Thyroid gland (tissue), 4 donors: Measurements from ENCODE around the gene RXFP4.

Experiments
- CTCF ChIP-seq, 6 experiments: fragments of 200-600 bp in 3 of 6; fragments of 450-650 bp in 3 of 6; sonication (generic) in 3 of 6; IDR thresholded peaks; one replicate each; pipeline ENCODE4 v1.5.1; 2016 to 2019; ENCODE audit warnings: antibody characterized with exemption in 6 of 6, mild to moderate bottlenecking in 2 of 6, inconsistent platforms in 1 of 6, moderate library complexity in 1 of 6
- POLR2A ChIP-seq, 2 donors: fragments of 450-650 bp; IDR thresholded peaks; one replicate each; pipeline ENCODE4 v1.6.1; 2017; ENCODE audit warnings: antibody characterized with exemption in 2 of 2, mild to moderate bottlenecking in 2 of 2, moderate library complexity in 1 of 2

- TF ChIP-seq CTCF (IDR thresholded peaks at IDR 0.05): no peak
- no peak for TF ChIP-seq POLR2A (IDR thresholded peaks at IDR 0.05)
Observed at GRCh38 chr1:155904261-155904660, 37.2 kb upstream of the RXFP4 start.
